Upper lobe of left lung (tissue), 6 donors: Measurements from ENCODE around the gene UBL4A. TPM values are rescaled to one million over a fixed set of nuclear protein-coding genes. Genes with fewer than 3 reads are reported as not detected.

Source experiments
- ATAC-seq, 2 donors: fragments of 200-7000 bp; cut with Tn5 transposase; one replicate each; pipeline ENCODE4 v1.9.1; 2022; ENCODE audit warnings: mild to moderate bottlenecking in 2 of 2, moderate library complexity in 2 of 2; ENCODE audit not compliant: low FRiP score in 2 of 2
- DNase-seq, 2 donors: peaks; one replicate each; pipeline ENCODE4 v3.0.0-alpha.2; 2019 to 2020
- H3K27ac ChIP-seq, 4 donors: fragments of 200-600 bp; sonication (generic); one replicate each; pipeline ENCODE4 v1.5.1; 2016 to 2019
- H3K27me3 ChIP-seq, 4 donors: fragments of 200-600 bp; sonication (generic); one replicate each; pipeline ENCODE4 v1.5.1; 2017 to 2019
- H3K36me3 ChIP-seq, 4 donors: fragments of 200-600 bp; sonication (generic); one replicate each; pipeline ENCODE4 v1.5.1; 2016 to 2019
- H3K4me1 ChIP-seq, 4 donors: fragments of 200-600 bp; sonication (generic); one replicate each; pipeline ENCODE4 v1.5.1; 2018 to 2019
- H3K4me3 ChIP-seq, 4 donors: fragments of 200-600 bp; sonication (generic); one replicate each; pipeline ENCODE4 v1.5.1; 2017 to 2019; ENCODE audit warnings: mild to moderate bottlenecking in 2 of 4, moderate library complexity in 1 of 4
- H3K9me3 ChIP-seq, 4 donors: fragments of 200-600 bp; sonication (generic); one replicate each; pipeline ENCODE4 v1.5.1; 2018 to 2019
- EP300 ChIP-seq, 4 donors: sonication (generic); formaldehyde crosslinking; IDR thresholded peaks; one replicate each; pipeline ENCODE4 v1.5.1; 2017; ENCODE audit warnings: antibody characterized with exemption in 4 of 4, control low read depth in 2 of 4
- POLR2A ChIP-seq, 4 donors: fragments of 450-650 bp; IDR thresholded peaks; one replicate each; pipeline ENCODE4 v1.5.1; 2016 to 2017; ENCODE audit warnings: antibody characterized with exemption in 4 of 4, mild to moderate bottlenecking in 2 of 4
- POLR2AphosphoS5 ChIP-seq, 2 donors: sonication (generic); formaldehyde crosslinking; IDR thresholded peaks; one replicate each; pipeline ENCODE4 v1.5.1; 2017; ENCODE audit warnings: antibody characterized with exemption in 2 of 2
- WGBS, 2 donors: methylation state at CpG; one replicate each; pipeline ENCODE4 v1.1.5; 2017 to 2018; 5-methylcytosine and 5-hydroxymethylcytosine counted together
- total RNA-seq, 6 donors: library from RNA; depleted of rRNA in 4 of 6; stranded (reverse); fragments of >200 nt in 4 of 6; gene quantifications; one replicate each; pipeline versions ENCODE4 v1.1.0 to v1.2.1, GENCODE V29; 2016 to 2021
- TF ChIP-seq, protein P1 (sequence below), 6 experiments: fragments of 450-650 bp in 4 of 6; fragments of 200-600 bp in 2 of 6; sonication (generic) in 2 of 6; IDR thresholded peaks; one replicate each; pipeline ENCODE4 v1.5.1; 2016 to 2019; ENCODE audit warnings: antibody characterized with exemption in 6 of 6
- donor health status: DM: no; HTN: no; CAD: no; lungs with moderate emphysema.
- donor health status: DM: no; HTN: yes; CAD: no; lungs with severe emphysema.

The UBL4A gene
- total RNA-seq, 6 donors from 2014 or later: 13.6 to 52.2 (median 43.8) TPM

DNA sequence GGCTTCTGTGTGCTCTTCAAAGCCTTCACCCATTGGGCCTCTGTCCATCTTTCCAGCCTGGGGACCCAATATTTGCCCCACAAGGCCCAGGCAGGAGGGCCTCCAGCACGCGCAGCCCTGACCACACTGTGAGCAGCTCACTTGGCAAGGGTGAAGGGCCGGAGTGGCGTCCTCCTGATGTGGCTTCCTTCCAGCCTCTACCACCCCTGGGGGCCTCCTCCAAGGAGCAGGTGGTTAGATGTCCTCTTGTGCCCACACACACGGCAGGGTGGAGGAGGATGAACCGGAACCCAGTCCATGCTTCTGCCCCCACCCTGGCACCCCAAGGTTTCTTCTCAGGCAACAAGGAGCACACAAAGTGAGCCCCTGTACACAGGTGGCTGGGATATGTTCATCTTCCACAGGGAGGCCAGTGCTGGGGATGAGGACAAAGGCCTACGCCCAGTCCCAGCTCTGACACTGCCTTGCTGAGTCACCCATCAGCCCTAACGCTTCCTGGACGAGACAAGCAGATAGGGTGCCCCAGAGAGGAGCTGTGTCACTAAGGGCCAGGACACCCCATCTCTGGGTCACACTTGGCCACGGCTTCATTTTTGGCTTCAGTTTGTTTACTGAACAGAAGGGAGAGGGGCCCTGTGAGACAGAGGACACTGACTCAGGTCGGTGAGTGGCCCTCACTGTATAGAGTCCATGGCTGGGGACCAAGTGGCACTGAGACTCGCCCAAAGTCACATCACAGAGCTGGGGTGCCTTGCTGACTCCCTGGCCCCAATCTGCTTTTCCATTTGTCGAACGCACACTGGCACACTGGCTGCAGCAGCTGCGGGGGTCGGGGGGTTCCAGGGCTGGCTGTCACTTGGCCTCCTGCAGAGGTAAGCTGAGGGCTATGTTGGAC, 1.9 kb downstream of the UBL4A start:
- H3K27me3 ChIP-seq: no peaks in the 10 kb centered on the region
- TF ChIP-seq EP300 (IDR thresholded peaks at IDR 0.05) (no peak), POLR2AphosphoS5 (IDR thresholded peaks at IDR 0.05) (no peak), POLR2A (IDR thresholded peaks at IDR 0.05) (no peak)
- TF ChIP-seq, protein P1, sequence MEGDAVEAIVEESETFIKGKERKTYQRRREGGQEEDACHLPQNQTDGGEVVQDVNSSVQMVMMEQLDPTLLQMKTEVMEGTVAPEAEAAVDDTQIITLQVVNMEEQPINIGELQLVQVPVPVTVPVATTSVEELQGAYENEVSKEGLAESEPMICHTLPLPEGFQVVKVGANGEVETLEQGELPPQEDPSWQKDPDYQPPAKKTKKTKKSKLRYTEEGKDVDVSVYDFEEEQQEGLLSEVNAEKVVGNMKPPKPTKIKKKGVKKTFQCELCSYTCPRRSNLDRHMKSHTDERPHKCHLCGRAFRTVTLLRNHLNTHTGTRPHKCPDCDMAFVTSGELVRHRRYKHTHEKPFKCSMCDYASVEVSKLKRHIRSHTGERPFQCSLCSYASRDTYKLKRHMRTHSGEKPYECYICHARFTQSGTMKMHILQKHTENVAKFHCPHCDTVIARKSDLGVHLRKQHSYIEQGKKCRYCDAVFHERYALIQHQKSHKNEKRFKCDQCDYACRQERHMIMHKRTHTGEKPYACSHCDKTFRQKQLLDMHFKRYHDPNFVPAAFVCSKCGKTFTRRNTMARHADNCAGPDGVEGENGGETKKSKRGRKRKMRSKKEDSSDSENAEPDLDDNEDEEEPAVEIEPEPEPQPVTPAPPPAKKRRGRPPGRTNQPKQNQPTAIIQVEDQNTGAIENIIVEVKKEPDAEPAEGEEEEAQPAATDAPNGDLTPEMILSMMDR (IDR thresholded peaks at IDR 0.05): no peak
- 90% methylated on average over 16 of the region's 16 CpGs; no CpG with 5 or more reads in 1 of the 2 donors for WGBS, 2 donors
- peak overlapping the region in 1 of 4 donors; percentile 14 for H3K27ac ChIP-seq
- H3K4me3 ChIP-seq: peak overlapping the region in 1 of 4 donors; percentile 76
- no peaks in the 10 kb centered on the region for H3K9me3 ChIP-seq
- no peak for ATAC-seq
- H3K4me1 ChIP-seq: peaks cover 3 to 36% (median 17%) of the 10 kb centered on the region in 4 donors
- peaks cover 0 to 17% (median 2%) of the 10 kb centered on the region in 4 donors for H3K36me3 ChIP-seq
- no peak for DNase-seq

- H3K27me3 ChIP-seq: no peaks in the 10 kb centered on the region
- no peak overlapping the region for H3K4me3 ChIP-seq
- ATAC-seq (no peak), DNase-seq (no peak)
- WGBS, 2 donors: 25 to 81% methylated on average over 2 to 7 of the region's 7 CpGs
- H3K36me3 ChIP-seq: peaks cover 0 to 11% (median 2%) of the 10 kb centered on the region in 4 donors
- H3K27ac ChIP-seq: no peak overlapping the region
- no peaks in the 10 kb centered on the region for H3K9me3 ChIP-seq
- H3K4me1 ChIP-seq: peaks cover 0 to 34% (median 12%) of the 10 kb centered on the region in 4 donors
- TF ChIP-seq POLR2A (IDR thresholded peaks at IDR 0.05) (no peak), EP300 (IDR thresholded peaks at IDR 0.05) (no peak), POLR2AphosphoS5 (IDR thresholded peaks at IDR 0.05) (no peak)
- TF ChIP-seq, protein P1 (IDR thresholded peaks at IDR 0.05): no peak
Observed at GRCh38 chrX:154483325-154483724, 3.1 kb downstream of the UBL4A start.

DNA sequence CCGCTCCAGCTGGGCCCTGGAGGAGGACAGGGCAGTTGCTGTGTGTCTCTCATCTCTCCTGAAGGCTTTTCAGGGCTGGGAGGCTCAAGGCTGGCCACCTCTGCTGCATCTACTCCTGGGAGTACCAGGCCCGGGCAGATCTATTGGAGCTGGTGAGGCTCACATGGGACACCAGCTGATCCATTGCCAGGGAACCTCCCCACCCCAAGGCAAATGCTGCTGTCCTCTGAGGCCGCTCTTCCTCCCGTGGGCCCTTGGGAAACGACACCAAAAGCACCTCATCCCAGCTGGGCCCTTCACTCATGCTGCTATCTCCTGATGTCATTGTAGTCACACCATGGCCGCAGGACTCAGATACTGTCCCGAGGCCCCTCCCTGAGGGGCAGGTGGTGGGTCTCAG, 3.6 kb downstream of the UBL4A start:
- H3K9me3 ChIP-seq: no peaks in the 10 kb centered on the region
- H3K27ac ChIP-seq: no peak overlapping the region
- no peak overlapping the region for H3K4me3 ChIP-seq
- H3K27me3 ChIP-seq: no peaks in the 10 kb centered on the region
- TF ChIP-seq, protein P1 (IDR thresholded peaks at IDR 0.05): no peak
- no peak for TF ChIP-seq POLR2AphosphoS5 (IDR thresholded peaks at IDR 0.05)
- no peak for TF ChIP-seq POLR2A (IDR thresholded peaks at IDR 0.05)
- no peak for TF ChIP-seq EP300 (IDR thresholded peaks at IDR 0.05)
- peaks cover 0 to 8% (median 0%) of the 10 kb centered on the region in 4 donors for H3K36me3 ChIP-seq
- peaks cover 0 to 32% (median 12%) of the 10 kb centered on the region in 4 donors for H3K4me1 ChIP-seq
- DNase-seq: no peak
- no peak for ATAC-seq
- 58 to 100% methylated on average over 1 to 4 of the region's 7 CpGs for WGBS, 2 donors

DNA sequence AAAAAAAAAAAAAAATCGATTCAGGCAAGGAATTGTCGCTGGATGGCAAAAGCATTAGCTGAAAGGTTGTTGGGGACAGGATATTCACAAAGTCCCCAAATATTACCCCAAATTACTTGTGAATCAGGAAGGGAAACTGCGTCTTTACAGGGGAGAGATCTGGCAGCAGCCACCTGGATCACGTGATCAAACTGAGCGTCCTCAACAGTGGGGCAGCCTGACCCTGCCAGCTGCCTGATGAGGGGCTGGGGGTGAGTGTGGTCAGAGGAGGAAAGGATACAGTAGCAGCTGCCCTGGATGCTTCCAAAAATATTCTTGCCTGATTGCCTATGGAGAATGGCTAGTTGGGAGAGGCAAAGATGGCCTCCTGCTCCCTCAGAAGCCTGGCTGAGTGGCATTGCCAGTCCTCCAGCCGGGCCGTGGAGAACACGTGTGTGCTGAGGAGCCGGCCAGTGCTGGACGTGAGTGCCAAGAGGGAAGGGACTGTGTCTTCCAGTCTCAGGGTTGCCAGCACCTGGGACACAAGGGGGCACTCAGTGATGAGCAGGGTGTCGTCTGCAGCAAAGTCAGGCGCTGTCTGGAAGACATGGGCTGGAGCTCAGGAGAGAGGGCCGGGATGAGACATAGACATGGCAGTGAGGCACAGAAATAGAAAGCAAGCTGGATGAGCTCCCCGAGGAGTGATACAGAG, 4.4 kb downstream of the UBL4A start:
- H3K27ac ChIP-seq: no peak overlapping the region
- ATAC-seq: no peak
- H3K36me3 ChIP-seq: peaks cover 0 to 7% (median 0%) of the 10 kb centered on the region in 4 donors
- H3K27me3 ChIP-seq: no peaks in the 10 kb centered on the region
- H3K4me3 ChIP-seq: no peak overlapping the region
- no peaks in the 10 kb centered on the region for H3K9me3 ChIP-seq
- TF ChIP-seq, protein P1 (IDR thresholded peaks at IDR 0.05): no peak
- TF ChIP-seq POLR2AphosphoS5 (IDR thresholded peaks at IDR 0.05) (no peak), POLR2A (IDR thresholded peaks at IDR 0.05) (no peak), EP300 (IDR thresholded peaks at IDR 0.05) (no peak)
- WGBS, 2 donors: 85 to 86% methylated on average over 7 to 14 of the region's 14 CpGs
- no peak for DNase-seq
- peaks cover 0 to 25% (median 12%) of the 10 kb centered on the region in 4 donors for H3K4me1 ChIP-seq
